Endothelial cell of umbilical vein (primary cell): ENCODE results near the gene PFN2. TPM values are rescaled to one million over a fixed set of nuclear protein-coding genes. Genes with fewer than 3 reads are reported as not detected.

Source experiments
- BruUV-seq: library from RNA; stranded (reverse); fragments of 400-500 nt; replicated peaks from 2 replicates; lab custom pipeline; 2021; lab: Mats Ljungman, UMichigan
- CTCF ChIA-PET: fragments of 300-600, 350-600 bp; sonication (Branson Sonifier 250); formaldehyde crosslinking; loops from one replicate; lab custom pipeline; 2021; ENCODE audit warnings: antibody characterized with exemption, inconsistent platforms; lab: Charles Lee
- POLR2A ChIA-PET: fragments of 300-600, 350-600 bp; sonication (Branson Sonifier 250); formaldehyde crosslinking; loops from one replicate; lab custom pipeline; 2021; ENCODE audit warnings: antibody characterized with exemption, inconsistent platforms; lab: Charles Lee
- DNase-seq: peaks from one replicate; pipeline ENCODE4 v3.0.0-alpha.2; 2011; ENCODE audit warnings: low read depth, low spot score
- FAIRE-seq: peaks from 2 replicates; lab custom pipeline; 2011; peaks lifted over from hg19 to GRCh38; lab: Jason Lieb, UNC
- H2AFZ ChIP-seq: 2 replicates; pipeline ENCODE4 v1.6.0; 2012; ENCODE audit warnings: low read depth, low read length, control low read depth, inconsistent platforms
- H3K27ac ChIP-seq: 2 replicates; pipeline ENCODE4 v1.5.1; 2011; ENCODE audit warnings: low read depth, mild to moderate bottlenecking, control low read depth, low read length, moderate library complexity; ENCODE audit not compliant: insufficient read depth
- H3K27me3 ChIP-seq, 2 experiments: 2 replicates each; pipeline versions ENCODE4 v1.6.0 to v1.6.1; 2011; ENCODE audit warnings: low read length in 2 of 2, mixed read lengths in 1 of 2; ENCODE audit not compliant: control insufficient read depth in 2 of 2, insufficient read depth in 2 of 2
- H3K36me3 ChIP-seq, 2 experiments: 2 replicates in 1 of 2; 3 replicates in 1 of 2; pipeline ENCODE4 v1.5.1; 2011; ENCODE audit warnings: low read length in 2 of 2, mild to moderate bottlenecking in 1 of 2, moderate library complexity in 1 of 2; ENCODE audit not compliant: control insufficient read depth in 2 of 2, insufficient read depth in 2 of 2; ENCODE audit errors: extremely low read depth in 1 of 2
- H3K4me1 ChIP-seq: 3 replicates; pipeline ENCODE4 v1.5.1; 2011; ENCODE audit warnings: mild to moderate bottlenecking, low read length; ENCODE audit not compliant: control insufficient read depth, insufficient read depth; ENCODE audit errors: extremely low read depth
- H3K4me2 ChIP-seq: 2 replicates; pipeline ENCODE4 v1.6.1; 2011; ENCODE audit warnings: low read length, control low read depth, mixed read lengths; ENCODE audit not compliant: insufficient read depth
- H3K4me3 ChIP-seq, 3 experiments: fragments of 200-600 bp in 1 of 3; sonication (generic), shearing (Covaris generic) in 1 of 3; replicated peaks in 1 of 3; 2 replicates each; pipeline ENCODE4 v1.5.1; 2011 to 2016; ENCODE audit warnings: control low read depth in 3 of 3, low read length in 3 of 3, mild to moderate bottlenecking in 2 of 3, inconsistent platforms in 1 of 3, low read depth in 1 of 3, moderate library complexity in 1 of 3; ENCODE audit not compliant: insufficient read depth in 1 of 3
- H3K79me2 ChIP-seq: 2 replicates; pipeline ENCODE4 v1.6.0; 2012; ENCODE audit warnings: low read length, inconsistent platforms; ENCODE audit not compliant: control insufficient read depth, insufficient read depth
- H3K9ac ChIP-seq: replicated peaks from 2 replicates; pipeline ENCODE3; 2011; ENCODE audit warnings: low read length, control low read depth; ENCODE audit not compliant: insufficient read depth; ENCODE audit errors: extremely low read depth
- H3K9me1 ChIP-seq: replicated peaks from 3 replicates; pipeline ENCODE4 v1.6.0; 2011; ENCODE audit warnings: mild to moderate bottlenecking, low read length; ENCODE audit not compliant: control insufficient read depth, insufficient read depth; ENCODE audit errors: extremely low read depth
- H3K9me3 ChIP-seq: replicated peaks from 2 replicates; pipeline ENCODE4 v1.5.1; 2012; ENCODE audit warnings: low read length, inconsistent platforms; ENCODE audit not compliant: control insufficient read depth, insufficient read depth
- H4K20me1 ChIP-seq: replicated peaks from 2 replicates; pipeline ENCODE3; 2011; ENCODE audit warnings: mild to moderate bottlenecking, low read length; ENCODE audit not compliant: control insufficient read depth, insufficient read depth; ENCODE audit errors: extremely low read depth
- EZH2 ChIP-seq: IDR thresholded peaks from 2 replicates; pipeline ENCODE4 v1.6.1; 2012; ENCODE audit warnings: borderline replicate concordance, low read depth, mild to moderate bottlenecking, moderate library complexity, low read length, inconsistent platforms; ENCODE audit not compliant: severe bottlenecking
- FOS ChIP-seq: IDR thresholded peaks from 2 replicates; pipeline ENCODE4 v1.6.1; 2011; ENCODE audit warnings: mild to moderate bottlenecking, low read length, moderate library complexity, borderline replicate concordance; ENCODE audit not compliant: insufficient read depth
- GATA2 ChIP-seq: IDR thresholded peaks from 2 replicates; pipeline ENCODE4 v1.7.0; 2011; ENCODE audit warnings: low read depth, mild to moderate bottlenecking, moderate library complexity, mixed read lengths, low read length; ENCODE audit not compliant: insufficient read length, insufficient read depth
- MYC ChIP-seq: IDR thresholded peaks from one replicate; pipeline ENCODE4 v1.6.1; 2011; ENCODE audit warnings: mild to moderate bottlenecking, low read depth, low read length
- POLR2A ChIP-seq: IDR thresholded peaks from 2 replicates; pipeline ENCODE4 v1.6.1; 2012; ENCODE audit warnings: low read depth, mild to moderate bottlenecking, control low read depth, low read length
- POLR2AphosphoS5 ChIP-seq: IDR thresholded peaks from 2 replicates; pipeline ENCODE4 v1.6.1; 2012; ENCODE audit warnings: low read depth, mild to moderate bottlenecking, control low read depth, low read length, moderate library complexity; ENCODE audit not compliant: insufficient read depth
- dilution Hi-C: fragments of 300-500 bp; cut with MboI; formaldehyde crosslinking; loops from one replicate; pipeline ENCODE4 v1.15.0; 2019; ENCODE audit warnings: low sequenced_read_pairs; ENCODE audit not compliant: extremely low pct_ligation_motif_present
- intact Hi-C: fragments of 100-400 bp; cut with micrococcal nuclease; formaldehyde crosslinking; loops from one replicate; pipeline ENCODE4 v1.10.0; 2022
- polyA plus RNA-seq, 4 experiments: library from polyadenylated mRNA; depleted of rRNA in 3 of 4; stranded (reverse) in 3 of 4; unstranded in 1 of 4; fragments of >200 nt; gene quantifications; 2 replicates each; pipeline versions ENCODE4 v1.2.1 to v1.2.3, GENCODE V29; 2011 to 2012; ENCODE audit warnings: missing spikeins in 1 of 4
- total RNA-seq: library from RNA; stranded (reverse); gene quantifications from 2 replicates; pipeline ENCODE4 v1.2.3, GENCODE V29; 2021
- TF ChIP-seq, protein P1 (sequence below), 2 donors: IDR thresholded peaks; 1 replicate in 1 of 2; 2 replicates in 1 of 2; pipeline ENCODE4 v1.5.1; 2011; ENCODE audit warnings: low read length in 2 of 2, mild to moderate bottlenecking in 2 of 2, moderate library complexity in 2 of 2, control low read depth in 1 of 2, inconsistent platforms in 1 of 2, low read depth in 1 of 2; ENCODE audit not compliant: insufficient read depth in 1 of 2; ENCODE audit errors: extremely low read depth in 1 of 2

Gene PFN2
- total and polyA plus RNA-seq, 2 donors (not counting 3 experiments of a cell fraction or from before 2014, with no cell fraction given), result 97.1 to 165 TPM

DNA sequence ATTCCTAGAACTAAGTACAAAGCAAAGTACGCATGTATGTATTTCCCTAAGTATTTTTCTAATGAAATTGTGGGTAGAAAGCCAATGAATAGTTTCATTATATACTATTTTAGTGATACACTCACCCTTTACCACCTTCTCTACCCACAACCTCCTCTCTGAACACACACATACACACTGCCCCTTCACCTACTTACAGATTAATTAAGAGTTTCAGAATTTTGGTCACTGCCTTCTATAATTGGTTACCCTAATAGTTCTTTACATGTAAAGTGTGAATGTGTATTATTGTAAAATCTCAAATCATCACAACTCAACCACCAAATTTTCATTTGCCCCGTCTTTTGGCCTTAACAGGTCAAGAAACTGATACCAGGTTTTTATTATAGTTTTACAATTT is 7.2 kb downstream of the PFN2 start:
- no peak for FAIRE-seq
- Histone ChIP-seq H3K4me3 (no peak overlapping the region), H3K27ac (no peak overlapping the region), H4K20me1 (peaks cover 5% of the 10 kb centered on the region), H3K9ac (no peak overlapping the region), H3K4me2 (no peak overlapping the region), H3K79me2 (peaks cover 67% of the 10 kb centered on the region), H2AFZ (no peak overlapping the region), H3K36me3 (peaks cover 3 to 11% of the 10 kb centered on the region in 2 experiments), H3K27me3 (no peaks in the 10 kb centered on the region), H3K9me1 (no peaks in the 10 kb centered on the region), H3K9me3 (no peaks in the 10 kb centered on the region), H3K4me1 (peaks cover 13% of the 10 kb centered on the region)
- intact Hi-C loops (no loop called here), dilution Hi-C loops (no loop called here)
- no peak for DNase-seq
- BruUV-seq, result no TSS peak
- TF ChIP-seq MYC (no peak), POLR2AphosphoS5 (no peak), FOS (no peak), POLR2A (no peak), EZH2 (no peak), GATA2 (no peak)
- TF ChIP-seq, protein P1, sequence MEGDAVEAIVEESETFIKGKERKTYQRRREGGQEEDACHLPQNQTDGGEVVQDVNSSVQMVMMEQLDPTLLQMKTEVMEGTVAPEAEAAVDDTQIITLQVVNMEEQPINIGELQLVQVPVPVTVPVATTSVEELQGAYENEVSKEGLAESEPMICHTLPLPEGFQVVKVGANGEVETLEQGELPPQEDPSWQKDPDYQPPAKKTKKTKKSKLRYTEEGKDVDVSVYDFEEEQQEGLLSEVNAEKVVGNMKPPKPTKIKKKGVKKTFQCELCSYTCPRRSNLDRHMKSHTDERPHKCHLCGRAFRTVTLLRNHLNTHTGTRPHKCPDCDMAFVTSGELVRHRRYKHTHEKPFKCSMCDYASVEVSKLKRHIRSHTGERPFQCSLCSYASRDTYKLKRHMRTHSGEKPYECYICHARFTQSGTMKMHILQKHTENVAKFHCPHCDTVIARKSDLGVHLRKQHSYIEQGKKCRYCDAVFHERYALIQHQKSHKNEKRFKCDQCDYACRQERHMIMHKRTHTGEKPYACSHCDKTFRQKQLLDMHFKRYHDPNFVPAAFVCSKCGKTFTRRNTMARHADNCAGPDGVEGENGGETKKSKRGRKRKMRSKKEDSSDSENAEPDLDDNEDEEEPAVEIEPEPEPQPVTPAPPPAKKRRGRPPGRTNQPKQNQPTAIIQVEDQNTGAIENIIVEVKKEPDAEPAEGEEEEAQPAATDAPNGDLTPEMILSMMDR (IDR thresholded peaks at IDR 0.05; ENCODE audit: extremely low read depth in 1 of 2, insufficient read depth in 1 of 2, low read depth in 1 of 2, low read length in 2 of 2), result no peak
- CTCF ChIA-PET, result interaction anchor here (1.0 to 1.7 kb wide), 3 partner anchors 54 to 221 kb away, joined by 3 to 5 read pairs (median 4); no protein-coding TSS in a partner anchor
- POLR2A ChIA-PET, result no interaction called here
